Right lung (tissue), 5 donors: ENCODE results near the gene IL5. TPM values are rescaled to one million over a fixed set of nuclear protein-coding genes. Genes with fewer than 3 reads are reported as not detected.
A peak's percentile ranks its signal among the peaks of the same experiment; 100 is the strongest.

Experiments used
- DNase-seq, 2 donors: peaks; one replicate each; pipeline ENCODE4 v3.0.0-alpha.2; 2013
- polyA plus RNA-seq, 5 donors: library from polyadenylated mRNA; unstranded; fragments of 120-200 nt; gene quantifications; one replicate each; pipeline versions ENCODE4 v1.2.1 to v1.2.3, GENCODE V29; 2013; ENCODE audit warnings: inconsistent platforms in 1 of 5, low replicate concordance in 1 of 5; ENCODE audit not compliant: insufficient read length in 5 of 5, insufficient read depth in 1 of 5

Gene IL5
- polyA plus RNA-seq, 5 donors: 0.35 to 0.60 (median 0.44) TPM; not detected in 2

DNA sequence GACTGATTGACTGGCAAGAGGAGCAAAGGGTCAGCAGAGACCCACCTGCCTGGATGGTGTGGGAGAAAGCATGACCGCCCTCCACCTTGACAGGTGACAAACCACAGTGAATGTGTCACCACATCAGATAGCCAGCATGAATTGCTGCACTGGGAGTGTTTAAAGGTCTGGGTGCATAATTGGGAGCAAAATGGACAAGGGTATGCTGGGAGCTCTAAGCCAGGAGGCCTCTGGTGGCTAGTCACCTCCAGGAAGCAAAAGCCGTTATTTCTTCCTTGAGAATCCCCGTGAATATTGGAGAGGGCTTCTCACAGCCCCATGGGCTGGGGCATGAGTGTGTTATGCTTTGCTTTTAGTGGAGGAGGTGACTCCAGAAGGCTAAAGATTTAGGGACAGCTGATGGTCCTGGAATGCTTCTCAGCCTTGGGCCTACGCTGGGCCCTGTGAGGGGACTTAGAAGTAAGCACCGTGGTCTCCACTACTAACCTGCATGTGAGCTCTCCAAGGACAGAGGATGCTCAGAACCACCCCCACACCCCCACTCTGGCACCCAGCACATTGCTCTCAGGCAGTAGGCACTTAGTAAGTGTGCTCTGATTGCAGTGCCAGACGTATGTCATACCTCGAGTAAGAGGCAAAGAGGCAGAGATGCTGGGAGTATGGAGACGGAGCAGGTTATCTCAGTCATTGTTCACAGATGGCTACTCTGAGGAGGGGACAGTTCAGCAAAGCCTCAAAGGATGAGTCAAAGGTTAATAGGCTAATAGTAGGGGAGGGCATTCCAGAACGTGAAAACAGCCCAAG lies 43.7 kb downstream of the IL5 start:
- no peak for DNase-seq

- no peak for DNase-seq
These were observed 44.5 kb downstream of the IL5 start for GRCh38 chr5:132498686-132499271.

GRCh38 chr5:132498152-132498551 lies 45.2 kb downstream of the IL5 start:
- DNase-seq: no peak

DNA sequence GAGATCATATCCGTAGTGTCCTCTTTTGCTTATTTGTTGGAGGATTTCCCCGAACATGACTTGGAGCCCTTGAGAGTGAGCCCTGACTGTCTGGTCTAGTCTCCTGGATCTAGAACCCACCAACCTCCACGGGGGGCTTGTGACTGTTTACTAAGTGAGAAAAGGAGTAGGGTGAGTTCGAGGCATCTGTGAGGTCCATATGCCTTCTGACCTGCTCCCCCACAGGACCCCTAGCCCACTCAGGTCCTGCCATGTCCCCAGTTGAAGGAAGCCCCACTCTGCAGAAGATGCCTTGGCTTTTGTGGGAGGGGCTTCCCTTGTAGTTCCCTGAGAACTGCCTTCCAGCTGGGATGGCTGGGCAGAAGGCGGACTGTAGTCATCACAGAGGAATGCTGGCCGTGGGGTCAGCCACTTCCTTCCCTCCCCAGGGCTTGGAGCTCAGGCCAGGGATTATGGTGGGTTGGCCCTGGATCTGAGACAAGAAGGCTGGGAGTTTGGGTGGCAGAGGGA lies 45.8 kb downstream of the IL5 start:
- DNase-seq: peak; percentile 54 to 56

DNA sequence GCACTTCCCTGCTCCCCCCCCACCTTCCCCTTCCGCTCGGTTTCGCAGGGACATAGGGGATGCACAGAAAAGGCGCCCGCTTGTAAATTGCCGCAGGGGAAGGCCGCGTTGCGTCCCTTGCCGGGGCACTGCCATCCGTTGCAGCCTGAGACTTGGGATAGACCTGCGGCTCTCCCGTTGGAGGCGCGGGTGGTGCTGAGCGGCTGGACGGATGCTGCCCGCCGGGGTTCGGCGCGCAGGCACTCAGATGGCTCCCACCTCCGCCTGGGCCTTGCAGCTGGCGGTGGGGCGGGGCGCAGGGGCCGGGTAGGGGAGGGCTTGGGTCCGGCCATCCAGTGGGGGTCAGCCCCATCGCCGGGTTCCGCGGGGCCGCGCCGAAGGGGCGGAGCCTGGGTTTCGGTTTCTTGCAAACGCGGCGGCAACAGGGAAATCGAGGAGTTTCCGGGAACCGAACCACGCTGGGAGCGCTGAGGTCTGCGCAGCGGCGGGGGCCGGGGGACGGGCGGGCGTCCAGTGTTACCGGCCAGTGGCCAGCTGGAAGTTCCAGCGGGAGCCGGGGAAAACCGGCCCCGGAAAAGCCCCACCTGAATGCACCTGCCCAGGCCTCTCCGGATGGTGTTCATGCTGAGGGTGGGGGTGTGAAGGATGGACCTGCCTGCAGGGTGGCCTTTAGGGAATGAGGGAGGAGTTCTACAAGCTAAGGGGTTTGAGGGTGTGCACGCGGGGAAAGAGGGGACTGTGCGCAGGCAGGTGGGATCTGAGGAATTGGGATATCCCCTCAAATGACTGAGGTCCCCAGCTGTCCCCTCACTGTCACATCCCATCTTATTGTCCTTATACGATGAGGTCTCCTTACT lies 46.5 kb downstream of the IL5 start:
- peak; percentile 78 to 81 for DNase-seq

GRCh38 chr5:132496191-132496630 lies 47.1 kb downstream of the IL5 start:
- DNase-seq: peak; percentile 84 to 90

- DNase-seq: peak; percentile 88
These were observed 47.6 kb downstream of the IL5 start for GRCh38 chr5:132495667-132496190.

GRCh38 chr5:132493821-132494220 lies 49.5 kb downstream of the IL5 start:
- DNase-seq: no peak

DNA sequence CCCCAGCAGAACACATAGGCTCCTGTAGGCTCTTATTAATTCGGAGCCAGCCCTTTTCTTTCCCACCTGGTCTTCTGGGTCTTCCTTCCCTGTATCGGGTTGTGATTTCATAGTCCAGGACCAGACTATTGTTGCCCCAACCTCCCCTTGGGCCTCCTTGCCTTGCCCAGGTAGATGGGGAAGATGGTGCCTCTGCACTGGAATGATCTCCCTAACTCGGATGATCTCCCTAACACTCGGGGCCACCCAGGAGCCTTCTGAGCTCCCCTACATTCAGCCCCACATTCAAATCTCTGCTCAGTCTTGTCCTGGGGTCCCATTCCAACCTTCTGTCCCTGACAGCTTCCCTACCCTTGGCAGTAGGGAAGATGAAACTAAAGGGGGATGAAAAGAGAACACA lies 50.1 kb downstream of the IL5 start:
- no peak for DNase-seq

DNA sequence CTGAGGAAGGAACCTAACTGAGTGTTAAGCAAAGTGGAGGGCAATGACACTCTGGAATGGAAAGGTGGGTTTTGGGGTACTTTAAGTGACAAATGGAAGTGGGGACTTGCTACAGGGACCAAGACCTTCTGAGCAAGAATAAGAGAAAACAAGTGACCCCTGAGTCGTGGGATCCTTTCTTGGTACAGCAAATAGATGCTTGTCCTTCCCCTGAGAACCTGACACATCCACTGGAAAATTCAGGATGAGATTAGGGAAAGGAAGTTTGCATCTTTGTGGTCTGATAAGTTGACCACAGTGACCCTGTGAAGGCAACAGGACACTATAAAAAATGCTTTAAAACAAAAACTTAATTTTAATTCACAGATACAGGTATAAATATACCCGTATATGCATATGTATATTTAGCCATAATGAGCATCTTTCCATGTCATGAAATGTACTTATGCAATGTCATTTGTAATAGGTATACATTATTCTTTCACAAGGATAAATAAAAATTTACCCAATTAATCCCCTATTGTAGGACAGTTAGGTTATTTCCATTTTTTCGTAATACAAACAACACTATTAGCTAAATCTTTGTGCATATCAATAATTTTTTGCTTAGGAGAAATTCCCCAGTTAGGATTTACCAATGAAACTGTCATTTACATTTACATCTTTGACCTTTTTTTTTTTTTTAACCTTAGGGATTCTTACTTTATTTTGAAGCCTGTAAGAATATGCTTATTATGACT lies 50.8 kb downstream of the IL5 start:
- no peak for DNase-seq

Other genes starting within 250 kb of the IL5 start
- 1 to 10 TPM; 3.0 to 3.8 (median 3.1) TPM for gene SLC22A4, start 249.1 kb downstream of the IL5 start, polyA plus RNA-seq
- gene SLC22A5, start 173.8 kb downstream of the IL5 start, polyA plus RNA-seq: 10 to 100 TPM; 11.6 to 17.1 (median 15.8) TPM
- 10 to 100 TPM; 15.1 to 22.4 (median 19.3) TPM for gene IRF1, start 52.7 kb downstream of the IL5 start, polyA plus RNA-seq
- 10 to 100 TPM; 28.6 to 49.1 (median 38.7) TPM for gene RAD50, start 13.5 kb upstream of the IL5 start, polyA plus RNA-seq
- under 1 TPM in 2 of 5 donors, not detected in 3; 0.13 to 0.21 TPM for gene IL13, start 114.7 kb upstream of the IL5 start, polyA plus RNA-seq
- gene IL4, start 130.5 kb upstream of the IL5 start, polyA plus RNA-seq: under 1 TPM in 2 of 5 donors, not detected in 3; 0.35 to 0.48 TPM
- gene KIF3A, start 194.0 kb upstream of the IL5 start, polyA plus RNA-seq: 10 to 100 TPM; 14.8 to 29.7 (median 26.1) TPM
- 1 to 10 TPM in 3 of 5 donors, under 1 TPM in 2; 0.57 to 1.7 (median 1.2) TPM for gene CCNI2, start 203.9 kb upstream of the IL5 start, polyA plus RNA-seq
- 10 to 100 TPM; 58.6 to 64.1 (median 61.6) TPM for gene SEPTIN8, start 233.7 kb upstream of the IL5 start, polyA plus RNA-seq